BLaER1 treated with 17β-estradiol and CSF1 and Interleukin-3, amounts not matched to agents 10 nM and 100 nM (cell line): ENCODE measurements around the gene TPSG1.

Experiments
- H3K27ac ChIP-seq, 11 experiments: shearing (Covaris generic); formaldehyde crosslinking; 2 replicates each; pipeline ENCODE4 v1.8.1; 2022
- H3K27me3 ChIP-seq, 11 experiments: shearing (Covaris generic); formaldehyde crosslinking; 2 replicates each; pipeline ENCODE4 v1.8.1; 2022
- H3K36me3 ChIP-seq, 11 experiments: shearing (Covaris generic); formaldehyde crosslinking; 2 replicates each; pipeline ENCODE4 v1.8.1; 2022
- H3K4me1 ChIP-seq, 10 experiments: shearing (Covaris generic); formaldehyde crosslinking; 2 replicates each; pipeline ENCODE4 v1.8.1; 2022
- H3K4me2 ChIP-seq, 11 experiments: shearing (Covaris generic); formaldehyde crosslinking; 2 replicates each; pipeline ENCODE4 v1.8.1; 2022
- H3K4me3 ChIP-seq, 10 experiments: shearing (Covaris generic); formaldehyde crosslinking; 2 replicates each; pipeline ENCODE4 v1.8.1; 2022
- H3K9ac ChIP-seq, 11 experiments: shearing (Covaris generic); formaldehyde crosslinking; 2 replicates each; pipeline ENCODE4 v1.8.1; 2022
- H3K9me3 ChIP-seq, 11 experiments: shearing (Covaris generic); formaldehyde crosslinking; replicated peaks in 1 of 11; 2 replicates each; pipeline ENCODE4 v1.8.1; 2022
- H4K20me1 ChIP-seq, 11 experiments: shearing (Covaris generic); formaldehyde crosslinking; 2 replicates each; pipeline ENCODE4 v1.8.1; 2022
- Cebpa-rat ChIP-seq, 11 experiments: shearing (Covaris generic); IDR thresholded peaks; 2 replicates each; pipeline ENCODE4 v1.8.1; 2022

The TPSG1 gene

GRCh38 chr16:1216296-1216619 lies 8.8 kb downstream of the TPSG1 start:
- Histone ChIP-seq H3K27me3 (no peaks in the 10 kb centered on the region), H3K9ac (no peak overlapping the region), H4K20me1 (peaks cover 0 to 46% (median 0%) of the 10 kb centered on the region in 11 experiments; a peak in 6 of 22 replicates), H3K4me1 (peaks cover 0 to 11% (median 7%) of the 10 kb centered on the region in 10 experiments; a peak in 10 of 20 replicates), H3K27ac (no peak overlapping the region), H3K36me3 (peaks cover 0 to 70% (median 30%) of the 10 kb centered on the region in 11 experiments; a peak in 14 of 22 replicates), H3K4me2 (peak overlapping the region in 3 of 11 experiments; percentile 10 to 28 (median 22); a peak in 2 of 22 replicates), H3K9me3 (no peaks in the 10 kb centered on the region), H3K4me3 (no peak overlapping the region)
- TF ChIP-seq Cebpa-rat (IDR thresholded peaks at IDR 0.05): no peak

- peaks cover 0 to 72% (median 35%) of the 10 kb centered on the region in 11 experiments; a peak in 14 of 22 replicates for H3K36me3 ChIP-seq
- H3K27me3 ChIP-seq: no peaks in the 10 kb centered on the region
- H3K27ac ChIP-seq: no peak overlapping the region
Observed at GRCh38 chr16:1215574-1216295, 9.3 kb downstream of the TPSG1 start.

DNA sequence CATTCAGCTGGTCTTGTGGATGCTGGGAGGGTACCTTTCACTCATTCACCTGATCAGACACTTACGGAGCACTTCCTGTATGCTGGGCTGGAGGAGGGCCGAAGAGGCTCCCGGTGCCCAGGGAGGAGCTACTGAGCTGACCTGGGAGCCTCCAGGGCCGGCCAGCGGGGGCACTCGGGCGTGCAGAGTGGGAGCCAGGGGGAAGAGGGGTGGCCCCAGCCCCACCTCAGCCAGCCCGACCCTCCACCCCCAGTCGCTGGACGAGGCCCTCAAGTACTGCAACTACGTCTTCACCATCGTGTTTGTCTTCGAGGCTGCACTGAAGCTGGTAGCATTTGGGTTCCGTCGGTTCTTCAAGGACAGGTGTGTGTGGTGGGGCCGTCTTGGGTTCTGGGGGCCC lies 10.3 kb downstream of the TPSG1 start:
- H3K4me2 ChIP-seq: no peak overlapping the region
- no peak overlapping the region for H3K9ac ChIP-seq
- H3K27me3 ChIP-seq: no peaks in the 10 kb centered on the region
- TF ChIP-seq Cebpa-rat (IDR thresholded peaks at IDR 0.05): no peak
- H3K9me3 ChIP-seq: no peaks in the 10 kb centered on the region
- H3K4me1 ChIP-seq: peaks cover 0 to 11% (median 7%) of the 10 kb centered on the region in 10 experiments; a peak in 10 of 20 replicates
- H4K20me1 ChIP-seq: peaks cover 0 to 31% (median 0%) of the 10 kb centered on the region in 11 experiments; a peak in 6 of 22 replicates
- H3K4me3 ChIP-seq: no peak overlapping the region
- no peak overlapping the region for H3K27ac ChIP-seq
- H3K36me3 ChIP-seq: peaks cover 0 to 66% (median 29%) of the 10 kb centered on the region in 11 experiments; a peak in 14 of 22 replicates

More at GRCh38 chr16:1215574-1216295, 9.3 kb downstream of the TPSG1 start:
- peaks cover 0 to 11% (median 7%) of the 10 kb centered on the region in 10 experiments; a peak in 10 of 20 replicates for H3K4me1 ChIP-seq
- no peak overlapping the region for H3K4me3 ChIP-seq
- no peaks in the 10 kb centered on the region for H3K9me3 ChIP-seq
- peak overlapping the region in 5 of 11 experiments; percentile 10 to 28 (median 14); a peak in 5 of 22 replicates for H3K4me2 ChIP-seq
- H3K9ac ChIP-seq: no peak overlapping the region
- peaks cover 0 to 40% (median 0%) of the 10 kb centered on the region in 11 experiments; a peak in 6 of 22 replicates for H4K20me1 ChIP-seq
- TF ChIP-seq Cebpa-rat (IDR thresholded peaks at IDR 0.05): no peak

DNA sequence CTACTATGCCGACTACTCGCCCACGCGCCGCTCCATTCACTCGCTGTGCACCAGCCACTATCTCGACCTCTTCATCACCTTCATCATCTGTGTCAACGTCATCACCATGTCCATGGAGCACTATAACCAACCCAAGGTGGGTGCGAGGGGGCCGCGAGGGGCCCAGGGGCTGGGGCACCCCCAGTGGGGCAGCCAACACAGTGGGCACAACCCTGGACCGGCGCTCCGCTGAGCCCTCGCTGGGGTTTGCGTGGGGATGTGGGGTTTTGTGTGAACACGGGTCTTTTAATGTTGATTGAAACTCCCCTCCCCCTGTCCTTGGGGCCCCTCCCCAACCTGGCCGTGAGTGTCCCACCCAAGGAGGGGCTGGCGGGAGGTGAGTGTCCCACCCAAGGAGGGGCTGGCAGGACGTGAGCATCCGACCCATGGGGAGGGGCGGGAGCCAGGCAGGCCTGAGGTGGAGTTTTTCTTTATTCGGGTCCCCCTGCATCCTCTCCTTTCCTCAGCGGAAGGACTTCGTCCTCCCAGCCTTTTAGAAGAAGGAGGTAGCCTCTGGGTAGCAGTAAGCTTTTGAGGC lies 11.2 kb downstream of the TPSG1 start:
- no peaks in the 10 kb centered on the region for H3K27me3 ChIP-seq

DNA sequence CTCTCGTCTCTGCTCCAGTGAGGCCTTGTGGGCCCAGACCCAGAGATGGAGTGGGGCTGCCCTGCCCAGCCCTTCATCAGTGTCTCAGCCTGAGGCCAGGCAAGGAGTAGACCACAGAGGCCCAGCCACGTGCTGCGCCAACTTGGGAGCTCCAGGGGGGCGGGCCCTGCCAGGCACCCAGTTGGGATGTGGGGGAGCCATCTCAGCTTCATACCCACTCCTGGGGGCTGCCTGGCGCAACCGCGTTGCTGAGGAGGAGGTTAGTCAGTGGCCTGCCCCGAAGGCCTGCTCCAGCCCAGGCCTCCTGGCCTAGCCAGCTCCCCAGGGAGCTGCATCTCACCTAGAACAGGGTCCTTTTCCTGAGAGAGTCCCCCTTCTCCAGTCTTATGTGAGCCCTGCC lies 11.8 kb downstream of the TPSG1 start:
- Histone ChIP-seq H3K4me2 (no peak overlapping the region), H3K9ac (no peak overlapping the region), H4K20me1 (peaks cover 0 to 31% (median 0%) of the 10 kb centered on the region in 11 experiments; a peak in 5 of 22 replicates), H3K4me3 (no peak overlapping the region), H3K27ac (no peak overlapping the region), H3K4me1 (peaks cover 9 to 22% (median 16%) of the 10 kb centered on the region in 10 experiments), H3K36me3 (peaks cover 0 to 65% (median 23%) of the 10 kb centered on the region in 11 experiments; a peak in 14 of 22 replicates), H3K9me3 (no peaks in the 10 kb centered on the region), H3K27me3 (no peaks in the 10 kb centered on the region)
- TF ChIP-seq Cebpa-rat (IDR thresholded peaks at IDR 0.05): no peak

More for the DNA sequence above, 11.2 kb downstream of the TPSG1 start:
- Histone ChIP-seq H3K27ac (no peak overlapping the region), H3K4me1 (peaks cover 2 to 16% (median 10%) of the 10 kb centered on the region in 10 experiments; a peak in 19 of 20 replicates), H3K9ac (no peak overlapping the region), H4K20me1 (peaks cover 0 to 31% (median 0%) of the 10 kb centered on the region in 11 experiments; a peak in 5 of 22 replicates), H3K4me2 (no peak overlapping the region), H3K9me3 (no peaks in the 10 kb centered on the region), H3K36me3 (peaks cover 0 to 65% (median 23%) of the 10 kb centered on the region in 11 experiments; a peak in 14 of 22 replicates), H3K4me3 (no peak overlapping the region)
- TF ChIP-seq Cebpa-rat (IDR thresholded peaks at IDR 0.05): no peak

- Histone ChIP-seq H3K4me1 (peaks cover 14 to 28% (median 21%) of the 10 kb centered on the region in 10 experiments), H3K4me3 (no peak overlapping the region), H3K9me3 (no peaks in the 10 kb centered on the region), H3K27me3 (no peaks in the 10 kb centered on the region), H3K36me3 (peaks cover 0 to 65% (median 21%) of the 10 kb centered on the region in 11 experiments; a peak in 14 of 22 replicates), H3K9ac (no peak overlapping the region), H4K20me1 (peaks cover 0 to 28% (median 0%) of the 10 kb centered on the region in 11 experiments; a peak in 5 of 22 replicates), H3K4me2 (no peak overlapping the region), H3K27ac (no peak overlapping the region)
- no peak for TF ChIP-seq Cebpa-rat (IDR thresholded peaks at IDR 0.05)
Observed at GRCh38 chr16:1212616-1213194, 12.4 kb downstream of the TPSG1 start.

GRCh38 chr16:1211451-1212268 lies 13.4 kb downstream of the TPSG1 start:
- Histone ChIP-seq H3K27me3 (no peaks in the 10 kb centered on the region), H3K4me1 (peaks cover 15 to 31% (median 25%) of the 10 kb centered on the region in 10 experiments), H3K9me3 (no peaks in the 10 kb centered on the region), H3K4me2 (no peak overlapping the region), H3K4me3 (no peak overlapping the region), H3K36me3 (peaks cover 0 to 61% (median 11%) of the 10 kb centered on the region in 11 experiments; a peak in 11 of 22 replicates), H3K9ac (no peak overlapping the region), H4K20me1 (peaks cover 0 to 18% (median 0%) of the 10 kb centered on the region in 11 experiments; a peak in 4 of 22 replicates), H3K27ac (no peak overlapping the region)
- TF ChIP-seq Cebpa-rat (IDR thresholded peaks at IDR 0.05): no peak

GRCh38 chr16:1210461-1210860 lies 14.6 kb downstream of the TPSG1 start:
- TF ChIP-seq Cebpa-rat (IDR thresholded peaks at IDR 0.05): no peak
- Histone ChIP-seq H3K4me2 (no peak overlapping the region), H3K4me3 (no peak overlapping the region), H4K20me1 (peaks cover 0 to 12% (median 0%) of the 10 kb centered on the region in 11 experiments; a peak in 4 of 22 replicates), H3K27ac (no peak overlapping the region), H3K9me3 (no peaks in the 10 kb centered on the region), H3K27me3 (no peaks in the 10 kb centered on the region), H3K4me1 (peaks cover 15 to 24% (median 21%) of the 10 kb centered on the region in 10 experiments), H3K9ac (no peak overlapping the region), H3K36me3 (peaks cover 0 to 58% (median 8%) of the 10 kb centered on the region in 11 experiments; a peak in 11 of 22 replicates)
